T-helper 17 cell (primary cell): ENCODE results near the gene LOC101059915.

Source experiments
- ATAC-seq: fragments of 150-1000 bp; cut with Tn5 transposase; 2 replicates; pipeline ENCODE4 v1.10.0; 2021; ENCODE audit warnings: mild to moderate bottlenecking, moderate library complexity
- DNase-seq, 3 donors: peaks; one replicate each; pipeline versions ENCODE4 v3.0.0 to v3.0.0-alpha.2; 2020 to 2021
- H3K9me3 ChIP-seq: one replicate; pipeline ENCODE4 v1.7.0; 2013; ENCODE audit warnings: low read length, mild to moderate bottlenecking; ENCODE audit not compliant: control insufficient read depth, poor library complexity, severe bottlenecking
- H3K27ac Mint-ChIP-seq: one replicate; pipeline ENCODE4 v1.8.0; 2022; ENCODE audit warnings: mild to moderate bottlenecking, moderate library complexity, mixed read lengths
- H3K27me3 Mint-ChIP-seq: one replicate; pipeline ENCODE4 v1.8.0; 2022; ENCODE audit warnings: mixed read lengths
- H3K36me3 Mint-ChIP-seq: one replicate; pipeline ENCODE4 v1.8.0; 2022; ENCODE audit warnings: low read depth, mixed read lengths
- H3K4me1 Mint-ChIP-seq: one replicate; pipeline ENCODE4 v1.8.0; 2022; ENCODE audit warnings: mild to moderate bottlenecking, mixed read lengths
- H3K4me3 Mint-ChIP-seq: one replicate; pipeline ENCODE4 v1.8.0; 2022; ENCODE audit warnings: mild to moderate bottlenecking, moderate library complexity, mixed read lengths

LOC101059915 gene

DNA sequence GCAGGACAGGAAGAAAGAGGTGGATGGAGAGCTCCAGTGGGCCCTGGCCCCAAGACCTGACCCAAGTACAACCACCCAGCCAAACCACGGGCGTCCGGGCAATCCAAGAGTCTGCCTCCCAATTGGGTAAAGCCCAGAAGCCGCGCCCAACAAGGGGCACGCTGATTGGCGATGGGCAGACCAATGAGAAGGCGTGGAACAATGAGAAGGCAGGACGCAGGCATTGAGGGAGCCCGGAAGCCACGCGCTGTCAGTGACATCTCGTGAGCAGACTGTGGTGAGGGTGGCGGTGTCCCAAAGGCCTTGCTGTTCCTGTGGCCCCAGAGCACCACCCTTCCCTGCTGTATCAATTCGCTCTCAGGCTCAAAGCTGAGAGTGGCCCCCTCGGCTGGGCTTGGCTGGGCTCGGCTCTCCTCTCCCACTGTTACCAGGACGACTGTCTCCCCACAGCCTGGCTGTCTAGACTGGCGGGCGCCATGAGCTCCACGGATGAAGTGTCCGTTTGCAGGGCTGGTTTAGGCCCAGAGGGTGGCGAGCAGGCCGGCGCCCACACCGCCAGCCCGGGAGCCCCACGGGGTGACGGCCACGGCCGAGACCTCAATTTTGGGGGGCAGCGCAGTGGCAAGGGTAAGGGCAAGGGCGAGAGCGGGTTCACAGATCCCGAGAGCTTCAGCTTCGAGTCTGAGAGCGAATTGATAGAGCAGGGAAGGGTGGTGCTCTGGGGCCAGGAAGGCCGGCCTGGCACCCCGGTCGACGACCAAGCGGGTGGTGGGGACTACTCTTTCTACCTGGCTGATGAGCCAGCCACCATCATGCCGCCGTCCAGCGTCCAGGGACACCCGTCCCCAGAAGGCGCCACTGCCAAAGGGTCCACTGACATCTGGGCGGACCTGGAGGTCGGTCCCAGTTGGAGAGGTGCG lies at the start of gene LOC101059915:
LOC101059915 (plus strand) TSS at position 219 of the 920 bp plus-strand sequence.
- Mint-ChIP-seq H3K4me3 (no peak within 1 kb of the TSS), H3K4me1 (peaks cover 20% of the 10 kb centered on the region), H3K36me3 (no peaks in the 10 kb centered on the region), H3K27me3 (no peaks in the 10 kb centered on the region), H3K27ac (peak within 1 kb of the TSS; percentile 34)
- no peaks in the 10 kb centered on the region for H3K9me3 ChIP-seq
- DNase-seq (no peak), ATAC-seq (no peak)

DNA sequence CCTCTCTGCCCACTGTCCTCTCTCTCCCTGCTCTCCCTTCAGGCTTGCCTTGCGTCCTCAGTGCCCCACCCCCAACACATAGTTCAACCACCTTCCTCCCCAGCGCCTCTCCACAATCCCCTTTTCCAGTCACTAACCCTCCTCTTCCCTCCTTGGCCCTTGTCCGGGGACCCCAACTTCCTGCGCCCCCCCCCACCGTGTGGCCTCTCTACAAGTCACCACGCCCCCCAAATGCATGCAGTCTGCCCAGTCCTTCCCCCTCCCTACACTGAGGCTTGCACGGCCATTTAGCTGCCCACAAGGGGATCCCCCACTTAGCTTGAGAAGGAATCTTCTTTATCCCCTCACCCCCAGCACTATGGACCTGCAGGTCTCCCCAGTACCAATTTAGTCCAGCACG lies 49.6 kb upstream of the LOC101059915 start:
- Mint-ChIP-seq H3K4me1 (peaks cover 42% of the 10 kb centered on the region), H3K4me3 (peak overlapping the region; percentile 89), H3K36me3 (peaks cover 3% of the 10 kb centered on the region), H3K27me3 (no peaks in the 10 kb centered on the region), H3K27ac (peak overlapping the region; percentile 85)
- H3K9me3 ChIP-seq, result no peaks in the 10 kb centered on the region
- DNase-seq, result no peak
- ATAC-seq, result no peak

DNA sequence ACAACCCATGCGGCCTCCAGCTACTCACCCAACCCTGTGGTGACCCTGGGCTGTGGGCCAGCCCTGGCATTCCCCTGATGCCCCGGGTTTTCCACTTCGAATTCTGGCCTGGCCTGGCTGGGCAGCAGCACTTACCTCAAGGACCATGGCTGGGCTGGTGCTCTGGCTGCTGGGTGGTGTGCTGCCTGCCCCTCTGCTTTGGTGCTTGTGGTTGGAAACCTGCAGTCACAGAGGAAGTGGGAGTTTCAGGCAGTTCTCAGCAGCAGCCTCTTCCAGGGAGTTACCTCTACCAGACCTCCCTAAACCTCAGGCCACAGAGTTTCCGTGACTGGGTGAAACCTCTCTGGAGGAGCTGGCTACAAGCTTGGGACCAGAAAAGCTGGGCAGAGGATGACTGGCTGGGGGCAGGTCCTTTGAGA lies 49.0 kb upstream of the LOC101059915 start, which contains the start of gene CXCR3:
CXCR3 (minus strand) TSS at position 209 of the 419 bp plus-strand sequence; CDS start at position 147, 62 bp downstream.
- no peaks in the 10 kb centered on the region for H3K27me3 Mint-ChIP-seq
- peaks cover 3% of the 10 kb centered on the region for H3K36me3 Mint-ChIP-seq
- peak in 1 of 3 donors; percentile 14 for DNase-seq
- H3K4me1 Mint-ChIP-seq, result peaks cover 43% of the 10 kb centered on the region
- no peaks in the 10 kb centered on the region for H3K9me3 ChIP-seq
- ATAC-seq, result peak; percentile 45
- peak within 1 kb of the TSS; percentile 89 for H3K4me3 Mint-ChIP-seq
- H3K27ac Mint-ChIP-seq, result peak within 1 kb of the TSS; percentile 85

DNA sequence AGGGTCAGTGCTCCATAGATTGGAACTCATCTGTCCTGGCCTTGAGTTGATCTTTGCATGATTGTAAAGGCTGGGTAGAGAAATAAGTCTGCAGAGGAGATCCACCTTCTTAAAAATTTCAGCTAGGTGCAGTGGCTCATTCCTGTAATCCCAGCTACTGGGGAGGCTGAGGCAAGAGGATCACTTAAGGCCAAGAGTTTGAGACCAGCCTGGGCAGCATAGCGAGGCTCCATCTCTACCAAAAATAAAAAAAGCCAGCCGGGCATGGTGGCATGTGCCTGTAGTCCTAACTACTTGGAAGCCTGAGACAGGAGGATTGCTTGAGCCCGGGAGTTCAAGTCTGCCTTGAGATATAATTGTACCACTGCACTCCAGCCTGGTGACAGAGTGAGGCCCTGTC lies 48.6 kb upstream of the LOC101059915 start:
- H3K36me3 Mint-ChIP-seq, result peaks cover 3% of the 10 kb centered on the region
- no peak for ATAC-seq
- no peaks in the 10 kb centered on the region for H3K9me3 ChIP-seq
- peak overlapping the region; percentile 85 for H3K27ac Mint-ChIP-seq
- H3K27me3 Mint-ChIP-seq, result no peaks in the 10 kb centered on the region
- peak overlapping the region; percentile 89 for H3K4me3 Mint-ChIP-seq
- H3K4me1 Mint-ChIP-seq, result peaks cover 43% of the 10 kb centered on the region
- no peak for DNase-seq

DNA sequence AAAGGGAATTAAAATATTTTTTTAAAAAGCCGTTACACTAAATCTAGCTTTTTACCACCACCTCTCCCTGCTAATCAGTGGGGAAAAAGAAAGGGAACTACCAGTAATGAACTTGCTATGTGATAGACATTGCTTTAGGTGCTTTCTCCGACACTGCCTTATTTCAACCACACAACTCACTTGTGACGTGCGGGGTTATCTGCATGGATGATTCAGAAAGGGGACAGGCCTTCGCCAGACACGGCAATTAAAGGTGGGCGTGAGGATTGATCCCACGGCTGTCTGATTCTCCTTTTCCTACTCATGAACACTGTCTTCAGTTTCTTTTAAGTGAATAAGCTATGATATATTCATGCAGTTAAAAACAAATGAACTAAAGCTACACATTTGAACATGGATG lies 48.2 kb upstream of the LOC101059915 start:
- H3K36me3 Mint-ChIP-seq, result peaks cover 3% of the 10 kb centered on the region
- no peak overlapping the region for H3K4me3 Mint-ChIP-seq
- no peaks in the 10 kb centered on the region for H3K9me3 ChIP-seq
- ATAC-seq (peak; percentile 57), DNase-seq (no peak)
- no peaks in the 10 kb centered on the region for H3K27me3 Mint-ChIP-seq
- peak overlapping the region; percentile 85 for H3K27ac Mint-ChIP-seq
- H3K4me1 Mint-ChIP-seq, result peaks cover 44% of the 10 kb centered on the region

DNA sequence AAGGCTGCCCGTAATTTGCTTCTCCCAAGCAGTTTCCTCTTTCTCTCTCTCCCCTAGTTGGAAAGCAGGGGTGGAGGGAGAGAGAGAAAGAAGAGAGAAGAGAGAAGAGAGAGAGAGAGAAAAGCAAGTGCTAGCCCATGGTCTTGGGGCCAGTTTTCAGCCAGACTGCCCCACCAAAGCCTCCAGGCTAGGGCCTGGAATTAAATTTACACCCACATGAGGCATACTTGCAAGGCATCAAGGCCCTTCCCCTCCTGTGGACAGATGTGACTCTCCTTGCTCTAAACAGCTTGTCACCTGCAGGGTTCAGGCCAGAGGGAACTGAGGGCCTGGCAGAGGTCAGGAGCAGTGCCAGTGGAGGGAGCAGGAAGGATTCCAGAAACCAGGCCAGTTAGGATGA lies 47.4 kb upstream of the LOC101059915 start:
- DNase-seq, result no peak
- Mint-ChIP-seq H3K4me3 (no peak overlapping the region), H3K4me1 (peaks cover 42% of the 10 kb centered on the region), H3K36me3 (peaks cover 3% of the 10 kb centered on the region), H3K27me3 (no peaks in the 10 kb centered on the region), H3K27ac (peak overlapping the region; percentile 85)
- no peaks in the 10 kb centered on the region for H3K9me3 ChIP-seq
- ATAC-seq, result no peak

DNA sequence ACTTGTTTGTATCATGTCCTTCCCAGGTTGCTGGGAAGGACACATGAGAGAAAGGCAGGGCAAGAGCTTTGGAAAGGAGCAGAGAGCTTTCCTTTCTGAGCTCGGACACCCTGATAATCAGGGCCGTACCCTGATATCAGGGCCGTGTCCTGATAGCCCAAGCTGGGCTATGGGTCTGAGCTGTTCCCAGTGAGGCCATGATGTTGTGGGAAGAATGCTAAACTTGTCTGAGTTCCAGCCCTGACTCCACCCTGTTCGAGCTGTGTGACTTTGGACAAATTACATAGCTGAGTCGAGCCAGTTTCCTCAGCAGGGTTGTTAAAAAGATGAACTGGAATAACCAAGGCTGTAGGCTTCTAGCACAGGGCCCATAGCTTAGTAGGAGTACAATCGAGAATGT lies 45.7 kb upstream of the LOC101059915 start:
- H3K36me3 Mint-ChIP-seq, result no peaks in the 10 kb centered on the region
- H3K4me3 Mint-ChIP-seq, result no peak overlapping the region
- H3K9me3 ChIP-seq, result no peaks in the 10 kb centered on the region
- H3K27ac Mint-ChIP-seq, result peak overlapping the region; percentile 95
- DNase-seq (no peak), ATAC-seq (no peak)
- no peaks in the 10 kb centered on the region for H3K27me3 Mint-ChIP-seq
- H3K4me1 Mint-ChIP-seq, result peaks cover 31% of the 10 kb centered on the region

DNA sequence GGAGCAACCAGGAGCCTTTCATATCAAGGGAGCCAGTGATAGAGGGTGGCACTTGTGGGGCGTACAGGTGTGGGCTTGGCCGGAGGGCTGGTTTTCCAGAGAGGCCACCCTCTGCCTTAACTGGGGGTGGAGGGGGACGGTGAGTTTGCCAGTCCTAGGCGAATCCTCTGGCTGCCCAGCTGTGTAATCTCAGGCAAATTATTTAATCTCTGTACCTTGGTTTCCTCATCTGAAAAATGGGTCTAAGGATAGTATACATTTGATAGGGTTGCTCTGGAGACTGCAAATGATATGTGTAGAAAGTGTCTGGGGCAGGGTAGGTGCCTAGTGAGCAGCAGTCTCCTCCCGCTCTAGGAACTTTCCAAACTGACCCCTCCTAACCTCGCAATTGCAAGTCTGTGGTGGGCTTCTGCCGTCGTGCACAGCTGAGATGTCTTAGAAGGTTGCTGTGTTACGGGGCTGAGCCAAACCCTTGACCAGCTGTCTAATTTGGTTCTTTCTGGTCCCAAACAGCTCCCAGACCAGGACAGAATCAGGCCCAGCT lies 45.2 kb upstream of the LOC101059915 start:
- Mint-ChIP-seq H3K4me1 (peaks cover 31% of the 10 kb centered on the region), H3K27ac (peak overlapping the region; percentile 95), H3K4me3 (no peak overlapping the region), H3K36me3 (no peaks in the 10 kb centered on the region), H3K27me3 (no peaks in the 10 kb centered on the region)
- H3K9me3 ChIP-seq, result no peaks in the 10 kb centered on the region
- no peak for ATAC-seq
- no peak for DNase-seq

DNA sequence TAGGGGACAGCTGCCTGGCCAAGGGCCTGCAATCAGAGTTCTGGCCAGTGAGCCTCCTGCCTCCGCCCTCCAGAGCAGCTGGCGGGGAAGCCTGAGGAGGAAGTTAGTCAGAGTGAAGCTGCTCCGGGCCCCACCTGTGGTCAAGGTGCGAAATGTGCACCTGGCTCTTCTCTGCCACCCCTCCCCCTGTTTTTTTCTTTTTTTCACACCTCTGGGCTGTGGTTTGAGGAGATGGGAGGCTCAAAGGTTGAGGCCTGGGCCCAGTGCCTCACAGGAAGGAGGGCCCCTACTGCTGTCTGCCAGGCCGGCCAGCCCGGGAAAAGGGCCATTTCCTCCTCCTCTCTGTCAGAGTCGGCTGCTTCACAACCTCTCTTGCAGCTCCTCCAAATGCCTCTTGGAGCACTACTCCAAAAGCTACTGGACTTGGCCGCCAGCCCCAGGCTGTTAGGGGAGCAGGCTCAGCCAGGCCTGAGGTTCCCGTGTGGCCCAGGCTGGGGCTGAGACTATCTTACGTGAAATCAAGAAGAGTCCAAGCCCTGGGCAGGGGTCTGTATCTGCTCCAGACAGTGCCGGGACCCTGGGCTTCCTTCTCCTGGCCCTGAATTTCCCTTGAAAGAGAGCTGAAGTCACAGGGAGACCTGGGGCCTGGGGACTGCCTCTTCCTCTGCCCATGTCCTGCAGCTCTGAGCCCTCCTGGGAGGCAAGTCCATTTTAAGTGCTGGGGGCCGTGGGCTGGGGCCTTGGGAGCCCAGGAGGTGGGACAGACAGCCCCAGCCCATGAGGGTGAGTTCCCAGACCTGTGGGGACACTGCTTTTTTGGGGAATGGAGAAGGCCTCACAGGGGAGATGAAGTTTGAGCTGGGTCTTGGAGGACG lies 44.5 kb upstream of the LOC101059915 start:
- H3K4me1 Mint-ChIP-seq, result peaks cover 28% of the 10 kb centered on the region
- peak in 2 of 3 donors; percentile 12 to 21 for DNase-seq
- peak overlapping the region; percentile 63 for H3K4me3 Mint-ChIP-seq
- H3K9me3 ChIP-seq, result no peaks in the 10 kb centered on the region
- peak overlapping the region; percentile 95 for H3K27ac Mint-ChIP-seq
- no peaks in the 10 kb centered on the region for H3K27me3 Mint-ChIP-seq
- no peaks in the 10 kb centered on the region for H3K36me3 Mint-ChIP-seq
- ATAC-seq, result peak; percentile 75

DNA sequence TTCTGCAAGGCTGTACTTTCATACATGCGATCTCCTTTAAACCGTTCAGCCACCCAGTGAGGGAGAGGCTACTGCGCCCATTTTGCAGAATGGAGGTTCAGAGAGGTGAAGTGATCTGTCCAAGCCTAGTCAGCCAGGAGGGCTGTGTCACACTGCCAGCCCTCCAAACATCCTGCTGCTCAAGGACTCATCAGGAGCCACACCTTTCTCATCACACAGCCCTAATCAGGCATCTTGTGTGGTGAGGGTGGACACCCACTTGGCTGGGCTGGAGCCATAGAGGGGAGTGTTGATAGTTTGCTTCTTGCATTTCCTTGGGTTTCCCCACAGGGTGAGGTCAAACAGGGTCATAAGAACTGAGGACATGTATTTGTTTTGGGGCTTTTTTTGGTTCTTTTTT lies 43.6 kb upstream of the LOC101059915 start:
- Mint-ChIP-seq H3K4me3 (no peak overlapping the region), H3K27ac (peak overlapping the region; percentile 95), H3K36me3 (no peaks in the 10 kb centered on the region), H3K4me1 (peaks cover 22% of the 10 kb centered on the region), H3K27me3 (no peaks in the 10 kb centered on the region)
- ATAC-seq (peak; percentile 40), DNase-seq (no peak)
- H3K9me3 ChIP-seq, result no peaks in the 10 kb centered on the region

DNA sequence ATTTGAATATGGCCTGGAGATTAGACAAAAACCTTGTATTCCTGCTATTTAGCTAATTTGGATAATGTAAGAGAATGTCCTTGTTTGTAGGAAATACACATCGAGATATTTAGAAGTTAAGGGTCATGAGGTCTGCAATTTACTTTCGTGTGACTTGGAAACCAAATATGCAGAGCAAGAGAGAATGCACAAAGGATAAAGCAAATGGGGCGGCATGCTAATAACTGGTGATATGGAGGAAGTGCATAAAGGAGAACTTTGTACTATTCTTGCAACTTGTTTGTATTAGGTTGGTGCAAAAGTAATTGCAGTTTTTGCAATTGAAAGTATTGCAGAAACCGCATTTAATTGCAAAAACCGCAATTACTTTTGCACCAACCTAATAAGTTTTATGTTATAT lies 41.9 kb upstream of the LOC101059915 start:
- Mint-ChIP-seq H3K27ac (no peak overlapping the region), H3K4me3 (no peak overlapping the region), H3K4me1 (peaks cover 10% of the 10 kb centered on the region), H3K27me3 (no peaks in the 10 kb centered on the region), H3K36me3 (no peaks in the 10 kb centered on the region)
- no peaks in the 10 kb centered on the region for H3K9me3 ChIP-seq
- DNase-seq, result no peak
- ATAC-seq, result no peak

DNA sequence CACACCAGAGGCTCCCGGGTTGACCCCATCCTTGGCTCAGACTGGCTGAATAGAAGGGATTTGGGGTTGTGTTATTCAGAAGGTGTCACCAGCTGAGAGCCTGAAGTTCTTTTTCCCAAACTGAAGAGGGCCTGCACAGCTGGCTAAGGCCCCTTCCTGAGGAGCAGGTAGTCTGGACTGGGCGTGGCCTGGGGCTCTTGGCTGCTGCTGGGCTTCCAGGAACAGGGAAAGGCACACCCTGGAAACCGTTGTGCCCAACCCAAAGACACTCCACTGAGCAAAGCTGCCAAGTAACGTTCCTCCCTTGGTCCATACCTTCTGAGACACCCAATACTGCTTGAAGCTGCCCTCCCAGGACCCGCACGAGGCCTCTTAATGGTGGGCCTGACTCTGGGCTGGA lies 40.8 kb upstream of the LOC101059915 start:
- Mint-ChIP-seq H3K27ac (no peak overlapping the region), H3K4me3 (no peak overlapping the region), H3K36me3 (no peaks in the 10 kb centered on the region), H3K27me3 (no peaks in the 10 kb centered on the region), H3K4me1 (peaks cover 9% of the 10 kb centered on the region)
- no peaks in the 10 kb centered on the region for H3K9me3 ChIP-seq
- no peak for ATAC-seq
- no peak for DNase-seq
